ENCODE data around the gene ZNF239.

ZNF239 gene

DNA sequence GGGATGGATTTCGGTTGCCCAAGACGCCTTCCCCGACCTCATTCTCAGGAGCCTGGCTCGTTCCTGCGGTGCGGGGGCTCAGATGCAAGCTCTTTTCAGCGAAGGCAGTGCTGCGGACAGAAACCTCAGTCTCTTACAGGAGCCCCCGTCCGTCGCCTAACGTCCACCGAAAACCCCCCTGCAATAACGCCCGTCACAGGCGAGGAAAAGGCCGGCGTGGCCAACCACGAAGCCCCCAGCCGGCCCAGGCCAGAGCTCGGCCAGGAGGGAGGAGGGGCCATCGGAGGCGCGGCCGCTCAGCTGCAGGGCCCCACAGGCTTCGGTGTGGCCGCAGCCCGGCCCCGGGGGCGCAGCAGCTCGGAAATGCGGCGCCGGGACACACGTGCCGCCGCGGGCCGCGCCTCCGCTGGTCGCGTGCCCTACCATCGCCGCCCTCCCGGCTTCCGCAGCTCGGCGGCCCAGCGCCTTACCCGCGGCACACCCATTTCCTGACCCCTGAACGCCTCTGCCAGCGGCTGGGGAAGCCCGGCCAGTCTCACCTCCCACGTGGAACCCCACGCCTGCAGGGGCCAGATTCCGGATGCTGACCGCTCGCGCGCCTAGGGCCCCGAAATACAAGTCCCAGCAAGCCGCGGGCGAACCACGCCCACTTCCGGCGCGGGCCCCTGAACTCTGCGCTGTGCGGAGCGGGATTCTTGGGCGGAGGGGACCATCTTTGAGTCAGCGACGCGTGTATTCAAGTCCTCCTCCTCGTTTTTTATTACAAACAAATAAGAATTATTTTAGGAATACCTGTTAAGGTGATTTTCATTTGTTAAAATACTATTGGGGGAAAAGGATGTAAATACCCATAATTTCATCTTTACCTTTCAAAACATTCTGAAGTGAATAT lies at the start of gene ZNF239:
ZNF239 (minus strand) TSS at position 616 of the 892 bp plus-strand sequence. CDS start 16,537 bp downstream, outside the sequence.
- Histone ChIP-seq H3K27ac (peak within 1 kb of the TSS; percentile 3 to 73), H3K4me3 (peak within 1 kb of the TSS; percentile 72)
- TF ChIP-seq CTCF (IDR thresholded peaks at IDR 0.05): no peak
- peak; percentile 93 for DNase-seq (ENCODE audit: low spot score)

DNA sequence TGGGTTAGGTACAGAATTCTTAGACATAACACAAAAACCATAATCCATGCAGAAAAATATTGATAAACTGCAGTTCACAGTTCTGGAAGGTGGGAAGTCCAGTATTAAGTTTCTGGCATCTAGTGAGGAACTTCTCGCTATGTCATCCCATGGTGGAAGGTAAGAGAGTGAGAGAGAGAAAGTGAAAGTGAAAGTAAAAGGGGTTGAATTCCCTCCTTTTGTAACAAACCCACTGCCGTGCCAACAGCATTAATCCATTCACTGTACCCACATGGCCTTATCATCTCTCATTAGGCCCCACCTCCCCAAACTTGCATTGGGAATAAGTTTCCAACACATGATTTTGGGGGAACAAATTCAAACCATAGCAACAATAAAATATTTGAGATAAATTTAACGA lies 48.9 kb upstream of the ZNF239 start:
- Histone ChIP-seq H3K27ac (no peak overlapping the region), H3K4me3 (peak overlapping the region; percentile 60)
- no peak for DNase-seq (ENCODE audit: low spot score)
- no peak for TF ChIP-seq CTCF (IDR thresholded peaks at IDR 0.05)

- TF ChIP-seq CTCF (IDR thresholded peaks at IDR 0.05): no peak
- no peak overlapping the region for H3K27ac ChIP-seq
- no peak overlapping the region for H3K4me3 ChIP-seq
- no peak for DNase-seq (ENCODE audit: low spot score)
Measured at GRCh38 chr10:43622038-43622437, 47.6 kb upstream of the ZNF239 start.

- TF ChIP-seq CTCF (IDR thresholded peaks at IDR 0.05): no peak
- DNase-seq (ENCODE audit: low spot score): no peak
- Histone ChIP-seq H3K27ac (no peak overlapping the region), H3K4me3 (no peak overlapping the region)
Measured at GRCh38 chr10:43619368-43619767, 45.0 kb upstream of the ZNF239 start.

DNA sequence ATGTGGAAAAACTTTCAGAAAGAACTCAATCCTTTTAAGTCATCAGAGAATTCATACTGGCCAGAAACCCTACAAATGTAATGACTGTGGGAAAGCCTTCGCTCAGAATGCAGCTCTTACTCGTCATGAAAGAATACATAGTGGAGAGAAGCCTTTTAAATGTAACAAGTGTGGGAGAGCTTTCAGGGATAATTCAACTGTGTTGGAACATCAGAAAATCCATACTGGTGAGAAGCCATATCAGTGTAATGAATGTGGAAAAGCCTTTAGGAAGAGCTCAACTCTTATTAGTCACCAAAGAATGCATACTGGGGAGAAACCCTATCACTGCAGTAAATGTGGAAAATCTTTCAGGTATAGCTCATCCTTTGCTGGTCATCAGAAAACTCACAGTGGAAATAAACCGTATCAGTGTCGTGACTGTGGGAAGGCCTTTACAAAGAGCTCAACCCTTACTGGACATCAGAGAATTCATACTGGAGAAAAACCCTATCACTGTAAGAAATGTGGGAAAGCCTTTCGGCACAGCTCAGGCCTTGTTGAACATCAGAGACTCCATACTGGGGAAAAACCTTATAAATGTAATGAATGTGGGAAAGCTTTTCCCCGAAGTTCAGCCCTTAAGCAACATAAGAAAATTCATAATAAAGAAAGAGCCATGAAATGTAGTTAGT lies 42.4 kb upstream of the ZNF239 start:
- Histone ChIP-seq H3K4me3 (no peak overlapping the region), H3K27ac (no peak overlapping the region)
- DNase-seq (ENCODE audit: low spot score): no peak
- TF ChIP-seq CTCF (IDR thresholded peaks at IDR 0.05): no peak

DNA sequence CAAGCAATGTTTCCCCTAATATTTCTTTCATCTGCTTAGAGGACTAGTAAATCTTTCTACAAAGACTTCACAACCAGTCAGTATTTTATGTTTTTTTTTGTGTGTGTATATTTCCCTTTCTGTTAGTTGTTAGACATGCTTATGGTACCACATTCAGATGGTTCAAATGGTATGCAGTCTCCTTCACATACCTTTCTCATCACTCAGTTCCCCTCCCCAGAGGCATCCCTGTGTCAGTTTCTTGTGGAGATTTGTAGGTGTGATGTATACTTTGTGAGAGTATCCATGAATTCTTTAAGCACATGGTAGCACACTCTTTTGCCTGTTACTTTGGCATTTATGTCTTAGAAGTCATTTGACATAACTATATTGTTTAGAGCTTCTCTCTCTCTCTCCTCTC lies 36.2 kb upstream of the ZNF239 start:
- Histone ChIP-seq H3K4me3 (no peak overlapping the region), H3K27ac (no peak overlapping the region)
- no peak for TF ChIP-seq CTCF (IDR thresholded peaks at IDR 0.05)
- DNase-seq (ENCODE audit: low spot score): no peak
